Measurements from ENCODE around the gene DCN.

GRCh38 chr12:91191513-91192111 is 9.0 kb upstream of the DCN start:
- TF ChIP-seq POLR2AphosphoS5 (IDR thresholded peaks at IDR 0.05), result no peak
- TF ChIP-seq CTCF (IDR thresholded peaks at IDR 0.05), result no peak
- no peak for TF ChIP-seq POLR2A (IDR thresholded peaks at IDR 0.05)

Measured in prostate gland (tissue), 2 donors.